ENCODE data around the gene ZFHX3. TPM values are rescaled to one million over a fixed set of nuclear protein-coding genes. Genes with fewer than 3 reads are reported as not detected.

ZFHX3 gene
- total RNA-seq, 1 donor from 2014 or later = 40.1 TPM

DNA sequence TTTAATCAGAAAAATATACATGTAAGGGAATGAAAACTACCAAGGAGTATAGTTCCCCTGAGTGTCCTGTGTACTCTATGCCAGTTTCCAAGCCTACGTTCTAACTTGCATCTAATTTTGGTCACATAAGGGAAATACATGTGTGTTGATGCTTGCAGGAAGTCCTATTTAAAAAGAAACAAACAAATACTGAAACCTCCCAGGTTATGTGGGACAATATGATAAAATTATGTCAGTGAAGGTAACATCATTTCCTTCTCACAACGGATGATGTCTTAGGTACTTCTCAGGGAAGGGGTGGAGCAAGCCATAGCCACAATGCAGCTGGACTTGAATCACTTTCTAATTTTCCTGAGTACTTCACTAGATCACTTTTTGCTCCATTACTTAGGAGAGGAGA, 115.9 kb downstream of the ZFHX3 start:
- Mint-ChIP-seq H3K4me1 (peaks cover 75% of the 10 kb centered on the region), H3K4me3 (no peak overlapping the region), H3K27me3 (ENCODE audit: low read depth) (no peaks in the 10 kb centered on the region), H3K27ac (ENCODE audit: unreplicated experiment) (peak overlapping the region; percentile 48), H3K9me3 (no peaks in the 10 kb centered on the region), H3K36me3 (ENCODE audit: low read depth) (peaks cover 2% of the 10 kb centered on the region)
- TF ChIP-seq, protein P1, sequence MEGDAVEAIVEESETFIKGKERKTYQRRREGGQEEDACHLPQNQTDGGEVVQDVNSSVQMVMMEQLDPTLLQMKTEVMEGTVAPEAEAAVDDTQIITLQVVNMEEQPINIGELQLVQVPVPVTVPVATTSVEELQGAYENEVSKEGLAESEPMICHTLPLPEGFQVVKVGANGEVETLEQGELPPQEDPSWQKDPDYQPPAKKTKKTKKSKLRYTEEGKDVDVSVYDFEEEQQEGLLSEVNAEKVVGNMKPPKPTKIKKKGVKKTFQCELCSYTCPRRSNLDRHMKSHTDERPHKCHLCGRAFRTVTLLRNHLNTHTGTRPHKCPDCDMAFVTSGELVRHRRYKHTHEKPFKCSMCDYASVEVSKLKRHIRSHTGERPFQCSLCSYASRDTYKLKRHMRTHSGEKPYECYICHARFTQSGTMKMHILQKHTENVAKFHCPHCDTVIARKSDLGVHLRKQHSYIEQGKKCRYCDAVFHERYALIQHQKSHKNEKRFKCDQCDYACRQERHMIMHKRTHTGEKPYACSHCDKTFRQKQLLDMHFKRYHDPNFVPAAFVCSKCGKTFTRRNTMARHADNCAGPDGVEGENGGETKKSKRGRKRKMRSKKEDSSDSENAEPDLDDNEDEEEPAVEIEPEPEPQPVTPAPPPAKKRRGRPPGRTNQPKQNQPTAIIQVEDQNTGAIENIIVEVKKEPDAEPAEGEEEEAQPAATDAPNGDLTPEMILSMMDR (conservative IDR thresholded peaks at IDR 0.05) = no peak
- no peak for DNase-seq (ENCODE audit: low read depth, low spot score)

DNA sequence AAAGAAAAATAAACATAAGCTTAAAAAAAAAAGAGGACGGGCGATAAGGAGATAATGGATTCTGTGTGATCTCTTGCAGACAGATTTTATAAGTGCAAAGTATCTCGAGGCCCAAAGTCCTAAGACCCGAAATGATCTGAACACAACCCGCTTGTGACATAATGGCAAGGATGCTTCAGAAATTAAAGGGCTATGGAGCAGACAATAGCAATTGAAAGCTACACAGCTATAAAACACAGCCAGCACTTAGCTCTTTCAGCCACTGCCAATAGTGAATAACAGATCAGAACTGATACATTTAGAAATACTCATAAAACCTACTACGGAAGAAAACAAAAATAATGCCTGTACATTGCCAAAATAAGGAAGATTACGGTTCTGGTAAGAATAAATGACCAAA, 117.5 kb downstream of the ZFHX3 start:
- no peak for DNase-seq (ENCODE audit: low read depth, low spot score)
- peaks cover 5% of the 10 kb centered on the region for H3K36me3 Mint-ChIP-seq (ENCODE audit: low read depth)
- H3K27me3 Mint-ChIP-seq (ENCODE audit: low read depth) = no peaks in the 10 kb centered on the region
- no peak overlapping the region for H3K4me3 Mint-ChIP-seq
- TF ChIP-seq, protein P1 (conservative IDR thresholded peaks at IDR 0.05) = no peak
- no peak overlapping the region for H3K27ac Mint-ChIP-seq (ENCODE audit: unreplicated experiment)
- peaks cover 71% of the 10 kb centered on the region for H3K4me1 Mint-ChIP-seq
- H3K9me3 Mint-ChIP-seq = no peaks in the 10 kb centered on the region

DNA sequence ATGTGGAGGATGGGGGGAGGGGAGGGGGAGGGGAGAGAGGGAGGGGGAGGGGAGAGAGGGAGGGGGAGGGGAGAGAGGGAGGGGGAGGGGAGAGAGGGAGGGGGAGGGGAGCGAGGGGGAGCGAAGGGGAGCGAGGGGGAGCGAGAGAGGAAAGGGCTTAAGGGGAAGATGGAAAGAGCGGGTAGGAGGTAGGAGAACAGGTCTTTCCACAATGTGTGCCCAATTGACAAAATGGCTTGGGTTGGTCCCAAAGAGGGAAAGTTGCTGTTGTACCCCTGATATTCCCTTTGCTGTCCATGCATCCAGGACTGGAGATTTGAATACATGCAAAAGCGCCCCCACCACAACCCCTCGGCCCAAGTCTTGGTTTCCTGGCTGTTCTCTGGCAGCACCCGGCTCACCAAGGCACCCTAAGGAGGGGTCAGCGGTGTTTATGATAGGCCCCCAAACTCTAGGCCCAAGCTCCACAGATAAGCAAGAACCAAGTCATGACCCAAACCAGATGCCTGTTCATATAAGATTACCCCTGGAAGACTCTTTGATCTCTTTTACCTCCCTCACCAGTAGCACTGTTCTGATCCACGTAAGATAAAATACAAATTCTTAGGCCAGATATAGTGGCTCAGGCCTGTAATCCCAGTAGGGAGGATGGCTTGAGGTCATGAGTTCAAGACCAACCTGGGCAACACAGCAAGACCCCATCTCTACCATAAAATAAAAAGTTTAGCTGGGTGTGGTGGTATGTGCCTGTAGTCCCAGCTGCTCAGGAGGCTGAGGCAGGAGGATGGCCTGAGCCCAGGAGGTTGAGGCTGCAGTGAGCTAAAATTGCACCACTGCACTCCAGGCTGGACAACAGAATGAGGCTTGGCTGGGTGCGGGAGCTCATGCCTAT, 119.6 kb downstream of the ZFHX3 start:
- Mint-ChIP-seq H3K27me3 (ENCODE audit: low read depth) (no peaks in the 10 kb centered on the region), H3K4me3 (no peak overlapping the region), H3K9me3 (no peaks in the 10 kb centered on the region), H3K4me1 (peaks cover 74% of the 10 kb centered on the region), H3K27ac (ENCODE audit: unreplicated experiment) (no peak overlapping the region), H3K36me3 (ENCODE audit: low read depth) (peaks cover 5% of the 10 kb centered on the region)
- DNase-seq (ENCODE audit: low read depth, low spot score) = no peak
- TF ChIP-seq, protein P1 (conservative IDR thresholded peaks at IDR 0.05) = no peak

DNA sequence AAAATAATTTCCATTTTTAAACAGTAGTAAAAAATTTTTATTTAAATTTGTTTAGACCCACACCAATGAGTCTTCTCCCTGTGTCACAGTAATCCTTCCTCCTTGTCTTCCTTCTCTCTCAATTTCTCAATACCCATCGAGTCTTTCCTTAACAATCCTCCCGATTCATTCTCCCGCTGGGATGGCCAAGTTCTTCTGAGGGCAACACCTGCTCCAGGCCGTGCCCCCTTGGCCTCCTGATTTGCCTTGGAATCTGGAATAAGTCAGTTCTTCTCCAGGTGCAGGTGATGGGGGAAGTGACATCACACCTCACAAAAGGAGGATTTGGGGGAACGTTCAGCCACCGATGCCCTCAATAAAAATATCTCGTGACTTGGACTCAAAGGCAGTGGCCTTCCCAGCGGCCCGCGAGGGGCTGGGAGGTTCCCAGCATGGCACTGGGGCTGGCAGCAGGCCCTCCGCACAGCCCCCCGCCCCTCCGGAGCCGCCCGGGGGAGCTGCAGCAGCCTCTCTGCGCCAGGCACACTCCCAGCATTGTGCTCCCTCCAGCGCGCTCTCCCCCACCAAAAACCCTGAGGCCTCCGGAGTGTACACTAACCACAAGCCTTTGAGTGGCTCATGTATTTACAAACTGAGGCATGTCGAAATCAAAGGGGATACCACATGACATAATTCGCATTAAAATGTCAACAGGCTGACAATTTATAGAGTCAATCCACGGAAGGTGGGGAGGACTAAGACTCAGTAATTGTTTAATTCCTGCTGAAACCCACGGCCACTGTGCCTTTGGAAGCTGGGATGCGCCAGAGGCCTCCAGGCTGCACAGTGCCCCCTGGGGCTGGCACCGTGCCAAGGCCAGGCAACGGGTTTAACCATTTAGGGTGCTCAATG, 120.5 kb downstream of the ZFHX3 start:
- DNase-seq (ENCODE audit: low read depth, low spot score) = no peak
- H3K4me1 Mint-ChIP-seq = peaks cover 71% of the 10 kb centered on the region
- H3K9me3 Mint-ChIP-seq = no peaks in the 10 kb centered on the region
- TF ChIP-seq, protein P1 (conservative IDR thresholded peaks at IDR 0.05) = no peak
- no peak overlapping the region for H3K4me3 Mint-ChIP-seq
- H3K27me3 Mint-ChIP-seq (ENCODE audit: low read depth) = no peaks in the 10 kb centered on the region
- peaks cover 5% of the 10 kb centered on the region for H3K36me3 Mint-ChIP-seq (ENCODE audit: low read depth)
- H3K27ac Mint-ChIP-seq (ENCODE audit: unreplicated experiment) = no peak overlapping the region

DNA sequence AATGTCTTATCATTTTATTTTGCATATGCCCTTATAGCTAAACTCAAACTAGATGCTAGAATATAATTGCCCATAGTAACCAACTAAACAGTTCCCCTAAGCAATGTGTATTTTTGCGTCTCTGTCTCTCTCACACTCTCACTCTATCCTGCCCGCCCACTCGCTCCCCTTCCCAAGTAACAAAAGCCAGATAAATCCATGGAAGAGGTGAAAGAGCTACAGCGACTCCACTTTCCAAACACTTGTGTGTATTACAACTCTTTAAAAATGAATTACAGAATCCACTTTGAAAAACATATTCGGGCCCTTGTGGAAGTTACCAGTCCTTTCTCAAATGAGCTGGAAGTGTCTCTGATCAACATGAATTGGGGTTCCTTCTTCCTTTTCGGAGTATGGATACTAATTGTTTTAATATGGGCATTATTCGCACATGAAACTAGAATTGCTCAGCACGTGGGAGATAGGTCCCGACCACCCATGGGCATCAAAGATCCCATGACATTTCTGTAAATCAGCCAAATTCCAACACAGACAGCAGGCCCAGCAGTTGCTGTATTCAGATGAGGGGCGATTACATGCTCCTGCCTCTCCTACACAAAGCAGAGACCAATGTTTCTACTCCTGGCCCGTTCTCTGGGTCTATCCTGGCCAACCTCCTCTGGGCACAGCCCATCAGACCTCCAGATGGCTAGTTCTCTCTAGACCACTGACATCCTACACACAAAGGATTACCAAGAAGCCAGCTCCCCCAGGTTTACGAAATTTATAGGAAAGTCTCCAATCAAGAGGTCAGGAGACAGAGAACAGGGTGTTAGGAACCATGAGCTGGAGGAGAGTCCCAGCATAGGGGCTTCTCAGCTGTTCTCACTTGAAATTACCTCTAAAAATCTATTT, 121.5 kb downstream of the ZFHX3 start:
- Mint-ChIP-seq H3K4me1 (peaks cover 71% of the 10 kb centered on the region), H3K36me3 (ENCODE audit: low read depth) (peaks cover 5% of the 10 kb centered on the region), H3K27me3 (ENCODE audit: low read depth) (no peaks in the 10 kb centered on the region), H3K9me3 (no peaks in the 10 kb centered on the region), H3K4me3 (no peak overlapping the region), H3K27ac (ENCODE audit: unreplicated experiment) (no peak overlapping the region)
- TF ChIP-seq, protein P1 (conservative IDR thresholded peaks at IDR 0.05) = no peak
- DNase-seq (ENCODE audit: low read depth, low spot score) = no peak
